ENCODE data around the gene OR12D1.

The OR12D1 gene

GRCh38 chr6:29466241-29466640 lies 51.5 kb downstream of the OR12D1 start:
- no peak for DNase-seq
- H3K27ac ChIP-seq: no peak overlapping the region
- no peak for TF ChIP-seq CTCF (IDR thresholded peaks at IDR 0.05; ENCODE audit: low read depth, low read length)
- H3K9me3 ChIP-seq (ENCODE audit: severe bottlenecking): no peaks in the 10 kb centered on the region
- no peak overlapping the region for H3K4me3 ChIP-seq (ENCODE audit: low read depth, low read length)
- no peaks in the 10 kb centered on the region for H3K27me3 ChIP-seq (ENCODE audit: insufficient read depth, low read depth, severe bottlenecking)
- H3K36me3 ChIP-seq: no peaks in the 10 kb centered on the region

All from WERI-Rb-1 (cell line).